ENCODE data around the gene MIDN.

DNA sequence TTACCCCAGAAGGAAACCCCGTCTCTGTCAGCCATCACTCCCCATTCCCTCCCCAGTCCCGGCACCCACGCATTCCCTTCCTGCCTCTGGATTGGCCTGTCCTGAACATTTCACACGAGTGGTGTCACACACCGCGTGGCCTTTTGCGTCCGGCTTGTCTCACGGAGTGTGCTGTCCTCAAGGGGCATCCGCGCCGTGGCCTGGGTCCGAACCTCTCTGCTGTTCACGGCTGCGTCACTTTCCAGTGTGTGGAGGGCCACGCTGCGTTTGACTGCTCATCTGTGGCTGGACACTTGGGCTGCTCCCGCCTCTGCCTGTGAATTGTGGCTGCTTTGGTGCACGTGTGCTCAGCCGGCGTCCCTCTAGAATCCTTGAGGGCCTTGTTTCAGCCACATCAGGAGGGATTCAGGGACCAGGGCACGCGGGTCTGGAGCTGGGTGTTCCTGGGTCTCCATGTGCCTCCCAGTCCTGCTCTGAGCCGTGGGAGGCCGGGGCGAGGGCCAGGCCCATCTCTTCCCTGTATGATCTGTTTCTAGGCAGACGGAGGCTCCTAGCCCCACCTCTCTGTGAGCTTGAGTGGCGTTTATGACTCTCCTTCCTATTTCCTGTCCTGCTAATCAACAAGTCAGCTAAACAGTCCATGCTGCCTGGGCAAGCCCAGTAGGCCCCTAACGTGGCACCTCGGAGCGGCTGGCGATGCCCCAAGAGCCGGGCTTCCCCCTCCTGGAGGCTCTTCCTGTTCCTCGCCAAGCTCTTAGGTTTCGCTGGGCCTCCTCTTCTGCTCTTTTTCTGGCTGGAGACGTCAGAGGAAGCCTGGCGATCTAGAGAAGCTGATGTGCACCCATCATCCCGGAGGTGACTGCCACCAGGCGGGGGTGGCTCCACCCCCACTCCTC lies 34.7 kb upstream of the MIDN start:
- TF ChIP-seq, protein P1, sequence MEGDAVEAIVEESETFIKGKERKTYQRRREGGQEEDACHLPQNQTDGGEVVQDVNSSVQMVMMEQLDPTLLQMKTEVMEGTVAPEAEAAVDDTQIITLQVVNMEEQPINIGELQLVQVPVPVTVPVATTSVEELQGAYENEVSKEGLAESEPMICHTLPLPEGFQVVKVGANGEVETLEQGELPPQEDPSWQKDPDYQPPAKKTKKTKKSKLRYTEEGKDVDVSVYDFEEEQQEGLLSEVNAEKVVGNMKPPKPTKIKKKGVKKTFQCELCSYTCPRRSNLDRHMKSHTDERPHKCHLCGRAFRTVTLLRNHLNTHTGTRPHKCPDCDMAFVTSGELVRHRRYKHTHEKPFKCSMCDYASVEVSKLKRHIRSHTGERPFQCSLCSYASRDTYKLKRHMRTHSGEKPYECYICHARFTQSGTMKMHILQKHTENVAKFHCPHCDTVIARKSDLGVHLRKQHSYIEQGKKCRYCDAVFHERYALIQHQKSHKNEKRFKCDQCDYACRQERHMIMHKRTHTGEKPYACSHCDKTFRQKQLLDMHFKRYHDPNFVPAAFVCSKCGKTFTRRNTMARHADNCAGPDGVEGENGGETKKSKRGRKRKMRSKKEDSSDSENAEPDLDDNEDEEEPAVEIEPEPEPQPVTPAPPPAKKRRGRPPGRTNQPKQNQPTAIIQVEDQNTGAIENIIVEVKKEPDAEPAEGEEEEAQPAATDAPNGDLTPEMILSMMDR (conservative IDR thresholded peaks at IDR 0.05 in 1 of 2, IDR thresholded peaks at IDR 0.05 in 1 of 2; ENCODE audit: extremely low read depth in 1 of 2, insufficient read depth in 1 of 2, low read depth in 1 of 2, low read length in 2 of 2) = peak in 1 of 2 donors; percentile 3
- no peak for TF ChIP-seq EZH2 (IDR thresholded peaks at IDR 0.05; ENCODE audit: borderline replicate concordance, low read length)

Data from mammary epithelial cell (primary cell).